GM18508 (cell line): Measurements from ENCODE around the gene PPP1CA.
"Not testable (repeated sequence)": the region's sequence is repeated elsewhere in the genome, so short reads cannot be mapped to it uniquely, and the experiment has no call there.

ENCODE experiments used
- ATAC-seq: cut with Tn5 transposase; IDR thresholded peaks from one replicate; pipeline ENCODE4 v1.9.1; 2021; ENCODE audit warnings: moderate number of reproducible peaks; ENCODE audit not compliant: insufficient read depth, unreplicated experiment

Gene PPP1CA

GRCh38 chr11:67405688-67406339 lies 4.2 kb upstream of the PPP1CA start:
- no peak for ATAC-seq

DNA sequence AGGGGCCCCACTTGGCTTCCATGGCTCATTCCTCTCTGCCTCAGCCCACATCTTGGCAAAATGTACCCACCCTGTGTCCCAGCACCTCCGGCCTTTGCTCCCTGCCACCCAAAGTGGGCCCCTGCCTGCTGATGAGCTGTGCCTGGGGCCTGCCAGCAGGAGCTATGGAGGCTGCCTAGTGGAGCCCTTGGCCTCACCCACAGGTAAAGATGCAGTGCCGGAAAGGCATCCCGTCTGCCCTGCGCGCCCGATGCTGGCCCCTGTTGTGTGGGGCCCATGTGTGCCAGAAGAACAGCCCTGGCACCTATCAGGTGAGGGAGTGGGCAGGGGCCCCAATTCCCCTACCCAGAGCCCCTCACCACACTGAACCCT lies 3.5 kb upstream of the PPP1CA start:
- no peak for ATAC-seq

- no peak for ATAC-seq
These were observed 3.0 kb upstream of the PPP1CA start for GRCh38 chr11:67404515-67405195.

- not testable (repeated sequence) for ATAC-seq
These were observed 1.4 kb upstream of the PPP1CA start for GRCh38 chr11:67403085-67403484.

GRCh38 chr11:67402192-67402839 lies 658 bp upstream of the PPP1CA start:
- not testable (repeated sequence) for ATAC-seq

DNA sequence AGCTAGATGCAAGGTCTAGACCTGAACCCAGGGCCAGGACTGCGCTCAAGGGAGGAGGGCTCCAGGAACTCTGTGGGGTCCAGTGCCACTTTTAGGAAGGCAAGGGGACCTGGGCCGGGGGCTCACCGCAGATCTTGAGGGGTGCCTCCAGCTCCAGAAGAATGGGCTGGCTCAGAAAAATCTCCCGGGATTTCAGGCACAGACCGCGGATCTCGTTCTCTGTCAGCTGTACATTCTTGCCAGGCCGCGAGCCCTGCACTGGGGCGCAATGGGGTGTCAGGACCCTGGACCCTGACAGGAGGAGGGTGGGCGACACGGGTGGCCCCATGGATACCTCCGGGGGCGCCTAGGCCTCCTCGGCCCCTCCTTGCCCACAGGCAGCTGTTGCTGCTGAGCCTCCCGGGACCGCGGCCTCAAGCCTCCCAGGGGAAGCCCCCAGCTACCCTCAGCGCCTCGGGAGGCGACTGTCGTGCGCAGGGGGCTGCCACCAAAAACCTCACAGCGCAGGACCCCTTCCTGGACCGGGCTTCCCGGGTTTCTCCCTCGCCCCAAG lies 640 bp downstream of the PPP1CA start:
- no peak for ATAC-seq

DNA sequence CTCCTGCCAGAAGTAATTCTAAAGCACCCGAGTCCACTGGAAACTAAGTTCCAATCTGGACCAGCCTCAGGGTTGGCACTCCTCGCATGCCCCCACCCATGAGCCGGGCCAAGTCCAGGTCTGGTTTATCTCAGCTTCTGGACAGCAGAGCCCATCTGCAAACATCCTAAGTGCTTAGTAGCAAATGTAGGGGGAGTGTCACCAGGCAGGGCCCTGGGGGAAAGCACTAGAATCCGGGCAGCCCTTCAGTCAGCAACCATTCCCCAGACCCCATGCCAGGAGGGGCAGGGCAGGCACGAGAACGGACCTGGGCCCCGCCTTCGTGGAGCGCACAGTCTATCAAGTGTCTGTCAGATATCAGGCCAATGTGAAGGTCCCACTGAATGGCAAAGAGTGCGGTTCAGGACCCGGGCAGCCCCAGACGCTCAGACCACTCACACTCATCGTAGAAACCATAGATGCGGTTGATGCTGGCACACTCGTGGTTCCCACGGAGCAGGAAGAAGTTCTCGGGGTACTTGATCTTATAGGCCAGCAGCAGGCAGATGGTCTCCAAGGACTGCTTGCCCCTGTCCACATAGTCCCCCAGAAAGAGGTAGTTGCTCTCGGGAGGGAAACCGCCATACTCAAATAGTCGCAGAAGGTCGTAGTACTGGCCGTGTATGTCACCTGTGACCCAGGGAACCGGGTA lies 1.3 kb downstream of the PPP1CA start:
- no peak for ATAC-seq

DNA sequence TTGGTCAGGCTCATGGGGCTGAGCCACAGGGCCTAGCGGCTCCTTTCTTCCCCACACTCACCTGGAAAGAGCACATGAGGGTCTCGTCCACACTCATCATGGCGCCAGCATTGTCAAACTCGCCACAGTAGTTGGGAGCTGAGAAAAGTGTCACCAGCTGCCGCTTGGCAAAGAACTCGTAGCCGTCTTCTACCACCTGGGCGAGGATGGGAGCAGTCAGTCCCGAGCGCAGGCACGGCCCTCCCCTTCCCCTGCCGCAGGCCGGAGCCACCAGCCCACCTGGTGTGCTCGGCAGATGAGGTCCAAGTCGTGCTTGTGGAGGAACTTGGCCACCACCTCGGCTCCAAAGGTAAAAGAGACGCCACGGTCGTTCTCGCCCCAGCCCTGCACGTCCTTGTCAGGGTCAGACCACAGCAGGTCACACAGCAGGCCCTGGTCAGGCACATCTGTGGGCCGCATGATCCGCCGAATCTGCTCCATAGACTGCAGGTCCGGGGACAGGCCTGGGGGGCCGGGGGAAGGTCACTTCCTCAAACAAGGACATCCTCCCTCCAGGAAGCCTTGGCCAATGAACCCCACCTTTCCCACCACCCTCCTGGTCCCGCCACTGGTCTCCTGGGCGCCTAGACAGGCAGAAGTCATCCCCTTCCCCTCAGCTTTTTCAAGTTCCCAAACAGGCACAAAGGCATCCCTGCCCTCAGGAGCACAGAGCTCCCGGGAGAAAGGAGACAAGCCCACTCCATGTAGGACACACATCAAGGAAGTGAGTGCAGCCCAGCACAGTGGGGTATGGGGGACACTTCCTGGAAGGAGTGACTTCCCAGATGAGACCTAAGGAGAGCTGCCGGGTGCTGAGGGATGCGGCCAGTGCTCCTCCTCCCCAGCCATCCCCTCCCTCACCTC lies 2.7 kb downstream of the PPP1CA start:
- no peak for ATAC-seq

GRCh38 chr11:67397986-67398660 lies 3.5 kb downstream of the PPP1CA start:
- no peak for ATAC-seq

GRCh38 chr11:67397536-67397935 lies 4.1 kb downstream of the PPP1CA start:
- ATAC-seq: no peak

- no peak for ATAC-seq
These were observed 4.9 kb downstream of the PPP1CA start for GRCh38 chr11:67396587-67397389.

GRCh38 chr11:67396259-67396581 lies 5.4 kb downstream of the PPP1CA start:
- no peak for ATAC-seq

- ATAC-seq: no peak
These were observed 6.0 kb downstream of the PPP1CA start for GRCh38 chr11:67395555-67396258.

DNA sequence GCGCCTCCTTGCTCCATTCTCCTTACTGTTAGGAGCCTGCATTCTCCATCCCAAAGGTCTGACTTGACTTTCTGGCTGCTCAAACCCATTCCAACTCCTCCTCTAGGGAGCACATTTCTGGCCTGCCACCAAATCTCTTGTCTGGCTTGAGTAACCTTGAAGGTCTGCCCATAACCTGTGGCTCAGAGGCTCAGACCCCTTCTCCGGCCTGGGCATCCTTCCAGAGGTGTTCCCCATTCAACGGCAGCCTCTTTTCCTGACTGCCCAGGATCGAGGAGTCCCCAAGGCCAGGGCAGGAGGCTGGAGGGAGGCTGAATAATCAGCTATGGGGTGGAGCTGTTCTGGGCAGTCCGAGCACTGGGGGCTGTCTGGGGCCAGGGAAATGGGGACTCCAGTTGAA lies 7.7 kb downstream of the PPP1CA start:
- no peak for ATAC-seq

- ATAC-seq: no peak
These were observed 8.2 kb downstream of the PPP1CA start for GRCh38 chr11:67393437-67393836.

- no peak for ATAC-seq
These were observed 9.4 kb downstream of the PPP1CA start for GRCh38 chr11:67392183-67392715.

- no peak for ATAC-seq
These were observed 10.1 kb downstream of the PPP1CA start, which contains the start of gene RAD9A for GRCh38 chr11:67391304-67392182. Gene RAD9A, plus strand, starts transcription at chr11:67391986. Its CDS starts 59 bp downstream, at chr11:67392045.
